ENCODE results near the gene RASGRP2. TPM values are rescaled to one million over a fixed set of nuclear protein-coding genes. Genes with fewer than 3 reads are reported as not detected.

Gene RASGRP2
- total and polyA plus RNA-seq, 2 experiments from 2014 or later = 30.1 to 50.4 TPM

GRCh38 chr11:64751580-64751979 lies 7.6 kb upstream of the RASGRP2 start (continued):
- TF ChIP-seq ETS1 (IDR thresholded peaks at IDR 0.05) = no peak
- TF ChIP-seq CTCF (conservative IDR thresholded peaks at IDR 0.05; ENCODE audit: low read depth in 2 of 2) = no peak
- no peak for TF ChIP-seq ZNF331 (CRISPR knock-in tag; IDR thresholded peaks at IDR 0.05; ENCODE audit: low read depth)
- no peak for TF ChIP-seq REST (IDR thresholded peaks at IDR 0.05; ENCODE audit: unreplicated experiment)
- TF ChIP-seq STAT1 (IDR thresholded peaks at IDR 0.05; ENCODE audit: unreplicated experiment) = no peak

GRCh38 chr11:64751136-64751535 lies 7.2 kb upstream of the RASGRP2 start:
- no peak overlapping the region for H3K4me3 ChIP-seq
- no peak for ATAC-seq
- no peak overlapping the region for H3K4me3 Mint-ChIP-seq
- H3K27ac ChIP-seq (ENCODE audit: low read depth) = no peak overlapping the region
- H3K79me2 ChIP-seq (replicated peaks; ENCODE audit: insufficient read depth) = no peaks in the 10 kb centered on the region
- H3K36me3 Mint-ChIP-seq (ENCODE audit: low read depth) = 0 out of 3 replicates have a peak, but pooled peaks cover 3% of the 10 kb centered on the region
- no peaks in the 10 kb centered on the region for H3K9me2 ChIP-seq (ENCODE audit: insufficient read depth)
- H3K36me3 ChIP-seq (ENCODE audit: insufficient read depth) = no peaks in the 10 kb centered on the region
- H3K4me1 Mint-ChIP-seq = peaks cover 14% of the 10 kb centered on the region
- peaks cover 7% of the 10 kb centered on the region for H3F3A ChIP-seq (replicated peaks; ENCODE audit: low read depth)
- H4K20me1 ChIP-seq (replicated peaks; ENCODE audit: insufficient read depth) = no peaks in the 10 kb centered on the region
- H3K4me2 ChIP-seq = no peak overlapping the region
- peaks cover 19% of the 10 kb centered on the region for H3K27me3 Mint-ChIP-seq (ENCODE audit: insufficient read depth, low read depth, poor library complexity)
- H3K27ac Mint-ChIP-seq = no peak overlapping the region
- no peak for DNase-seq (ENCODE audit: low spot score)
- no peak overlapping the region for H2AFZ ChIP-seq
- no peaks in the 10 kb centered on the region; the same call in 2 of the 3 replicates for H3K9me3 Mint-ChIP-seq
- H3K4me1 ChIP-seq (ENCODE audit: insufficient read depth) = no peaks in the 10 kb centered on the region; the same call in 1 of the 2 replicates
- H3K27me3 ChIP-seq (ENCODE audit: insufficient read depth) = no peaks in the 10 kb centered on the region
- TF ChIP-seq STAT1 (IDR thresholded peaks at IDR 0.05; ENCODE audit: unreplicated experiment) (no peak), EZH2phosphoT487 (IDR thresholded peaks at IDR 0.05; ENCODE audit: unreplicated experiment) (no peak), ZNF114 (CRISPR knock-in tag; IDR thresholded peaks at IDR 0.05) (no peak), ZNF331 (CRISPR knock-in tag; IDR thresholded peaks at IDR 0.05; ENCODE audit: low read depth) (no peak), CREB1 (CRISPR knock-in tag; IDR thresholded peaks at IDR 0.05; ENCODE audit: low read depth) (no peak), EZH2 (IDR thresholded peaks at IDR 0.05; ENCODE audit: low read depth, unreplicated experiment) (no peak), CTCF (conservative IDR thresholded peaks at IDR 0.05; ENCODE audit: low read depth in 2 of 2) (no peak), NANOG (IDR thresholded peaks at IDR 0.05; ENCODE audit: borderline replicate concordance) (no peak)

All from GM23338 (cell line).